HG02763 (cell line): ENCODE results near the gene ADAMTS6.

Experiments used
- ATAC-seq: cut with Tn5 transposase; IDR thresholded peaks from one replicate; pipeline ENCODE4 v1.9.1; 2021; ENCODE audit warnings: mild to moderate bottlenecking, moderate library complexity; ENCODE audit not compliant: unreplicated experiment

ADAMTS6 gene

DNA sequence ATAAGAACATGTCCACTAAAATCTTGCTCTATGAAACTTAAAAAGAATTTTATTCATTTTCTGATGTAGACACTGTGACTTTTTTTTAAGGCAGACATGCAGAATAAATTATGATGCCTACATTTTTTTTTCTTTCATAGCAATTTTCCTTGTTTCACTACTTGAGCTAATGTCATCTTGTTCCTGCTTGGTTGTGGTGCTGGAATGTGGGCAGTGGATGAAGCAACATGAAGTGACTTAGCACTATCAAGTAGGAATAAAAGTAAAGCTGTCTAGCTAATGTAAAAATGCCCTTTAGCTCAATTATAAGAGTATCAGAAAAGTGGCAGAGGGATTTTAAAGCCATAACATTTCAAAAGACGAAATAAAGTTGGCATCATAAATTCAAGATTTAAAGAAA is 191.0 kb downstream of the ADAMTS6 start:
- ATAC-seq: no peak

DNA sequence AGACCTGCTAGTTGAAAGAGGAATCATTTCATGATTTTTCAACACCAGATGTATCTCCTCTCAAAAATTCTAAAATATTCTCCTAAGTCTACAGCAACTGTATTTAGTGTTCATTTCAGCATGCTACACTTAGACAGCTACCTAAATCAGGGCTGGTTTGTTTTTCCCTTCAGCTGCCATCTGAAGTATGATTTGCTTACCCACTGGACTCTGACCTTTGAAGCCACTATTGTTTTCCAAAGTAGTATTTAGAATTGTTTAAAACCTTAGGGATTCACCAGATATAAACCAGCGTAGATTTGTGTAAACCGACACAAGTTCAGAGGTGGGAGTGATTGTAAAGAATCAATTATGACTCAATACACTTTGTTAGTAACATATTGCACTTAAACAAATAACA is 193.1 kb downstream of the ADAMTS6 start:
- no peak for ATAC-seq

DNA sequence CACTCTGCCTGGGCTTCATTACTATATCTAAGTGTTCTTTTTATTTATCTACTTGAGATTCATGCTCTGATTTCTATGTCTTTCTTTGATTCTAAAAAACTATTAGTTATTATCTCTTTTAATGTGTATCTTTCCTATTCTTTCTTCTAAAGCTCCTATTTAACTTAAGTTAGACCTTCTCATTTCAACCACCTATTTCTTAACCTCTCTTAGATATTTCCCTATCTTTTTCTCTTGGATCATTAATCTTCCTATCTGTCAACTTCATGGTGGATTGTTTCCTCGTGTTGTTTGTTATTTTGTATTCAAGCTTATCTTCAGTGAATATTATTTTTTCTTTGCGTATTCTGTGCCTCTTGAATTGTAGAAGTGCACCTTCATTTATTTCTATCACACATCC is 202.1 kb downstream of the ADAMTS6 start:
- no peak for ATAC-seq

DNA sequence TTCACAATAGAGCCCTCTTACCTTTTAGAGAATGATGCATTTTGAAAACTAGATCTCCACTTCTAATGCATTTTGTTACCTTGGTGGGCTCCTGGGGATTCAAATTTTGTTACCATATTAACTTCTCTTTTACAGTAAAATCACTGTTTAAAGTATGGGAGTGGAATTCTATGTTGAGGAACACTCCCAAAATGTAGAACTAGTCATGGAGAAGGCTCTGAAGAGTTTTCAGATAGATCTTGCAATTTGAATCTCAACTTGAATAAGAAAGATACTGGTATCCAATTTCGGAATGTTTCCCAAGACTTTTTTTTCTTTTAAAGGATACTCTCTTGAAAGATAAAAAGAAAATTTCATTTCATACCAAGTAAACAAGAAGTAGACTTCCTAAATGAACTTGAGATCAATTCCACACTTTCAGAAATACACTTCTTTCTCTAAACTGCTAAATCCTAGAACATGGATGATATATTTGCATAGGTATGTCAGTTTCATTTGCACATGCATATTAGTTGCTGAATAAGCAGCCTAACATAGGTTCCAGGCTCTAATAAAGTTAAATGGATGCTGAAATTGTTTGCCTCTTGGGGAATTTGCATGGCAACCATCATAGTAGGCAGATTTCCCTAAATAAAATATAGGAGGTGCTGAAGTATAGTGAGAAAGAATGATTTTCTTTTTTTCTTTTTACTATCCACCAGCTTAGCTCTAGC is 205.4 kb downstream of the ADAMTS6 start:
- no peak for ATAC-seq

- ATAC-seq: no peak
Measured at GRCh38 chr5:65271906-65272305, 209.8 kb downstream of the ADAMTS6 start.

GRCh38 chr5:65268525-65268924 is 213.2 kb downstream of the ADAMTS6 start:
- no peak for ATAC-seq

DNA sequence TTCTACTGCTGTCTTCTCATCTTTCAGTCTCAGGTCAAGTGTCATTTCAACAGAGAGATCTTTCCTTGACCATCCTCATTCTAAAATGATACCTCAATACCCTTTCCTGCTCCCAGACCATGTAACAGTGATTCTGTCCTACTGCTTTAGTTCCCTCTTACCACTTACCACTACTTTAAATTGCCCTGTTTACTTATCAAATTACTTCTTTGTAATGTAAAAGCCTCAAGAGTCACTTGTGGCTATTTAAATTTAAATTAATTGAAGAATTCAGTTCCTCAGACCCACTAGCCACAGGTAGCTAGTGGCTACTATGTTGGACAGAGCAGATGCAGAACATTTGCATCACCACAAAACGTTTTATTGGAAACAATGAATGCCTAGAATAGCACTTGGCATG is 217.3 kb downstream of the ADAMTS6 start:
- ATAC-seq: no peak

DNA sequence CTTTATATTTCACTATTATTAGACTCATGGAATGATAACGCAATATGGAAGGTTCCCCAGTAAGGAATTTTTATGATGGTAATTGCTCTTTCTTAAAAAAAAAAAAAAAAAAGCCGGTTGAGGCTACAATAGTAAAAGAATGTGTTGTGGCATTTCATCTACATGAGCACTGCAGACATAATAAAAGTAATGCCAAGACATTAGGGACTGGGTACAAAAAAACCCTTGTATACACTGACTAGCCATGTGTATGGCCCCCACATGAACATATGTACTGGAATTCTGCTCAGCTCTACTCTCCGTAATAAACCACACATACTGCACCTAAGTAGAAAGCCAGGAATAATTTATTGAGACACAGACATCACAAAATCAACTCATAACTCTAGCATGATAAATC is 218.4 kb downstream of the ADAMTS6 start:
- ATAC-seq: no peak

DNA sequence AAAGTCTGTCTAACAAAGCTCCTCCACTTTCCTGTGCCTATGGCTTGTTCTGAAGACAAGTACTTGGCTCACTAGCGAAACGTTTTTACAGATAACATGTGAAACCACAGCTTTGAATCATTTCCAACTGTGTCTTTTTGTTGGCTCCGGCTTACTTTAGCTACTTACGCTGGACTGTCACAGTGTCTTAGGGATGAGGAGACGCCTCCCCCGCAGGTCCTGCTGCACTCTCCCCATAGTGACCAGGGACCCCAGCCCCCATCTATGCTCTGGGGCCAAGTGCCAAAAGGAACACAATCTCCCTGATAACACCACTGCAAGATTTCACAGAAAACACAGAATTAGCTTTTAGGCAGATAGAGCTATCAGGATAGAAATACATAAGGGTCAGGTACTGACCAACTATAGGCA is 219.1 kb downstream of the ADAMTS6 start:
- no peak for ATAC-seq

- no peak for ATAC-seq
Measured at GRCh38 chr5:65262096-65262495, 219.6 kb downstream of the ADAMTS6 start.

- ATAC-seq: no peak
Measured at GRCh38 chr5:65261499-65261898, 220.2 kb downstream of the ADAMTS6 start.

DNA sequence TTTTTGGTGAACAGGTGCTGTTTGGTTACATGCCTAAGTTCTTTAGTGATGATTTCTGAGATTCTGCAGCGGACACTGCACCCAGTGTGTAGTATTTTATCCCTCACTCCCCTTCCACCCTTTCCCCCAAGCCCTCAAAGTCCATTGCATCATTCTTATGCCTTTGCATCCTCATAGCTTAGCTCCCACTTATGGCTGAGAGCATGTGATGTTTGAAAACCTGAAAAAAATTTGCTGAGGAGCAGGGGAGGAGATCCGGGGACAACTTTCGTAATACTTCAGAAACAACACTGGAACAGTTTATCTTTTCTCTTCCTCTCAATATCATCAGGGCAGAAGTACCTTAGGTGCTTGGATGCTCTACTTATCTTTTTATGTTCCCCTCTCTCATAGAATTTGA is 226.4 kb downstream of the ADAMTS6 start:
- no peak for ATAC-seq

GRCh38 chr5:65252977-65253376 is 228.7 kb downstream of the ADAMTS6 start:
- no peak for ATAC-seq

DNA sequence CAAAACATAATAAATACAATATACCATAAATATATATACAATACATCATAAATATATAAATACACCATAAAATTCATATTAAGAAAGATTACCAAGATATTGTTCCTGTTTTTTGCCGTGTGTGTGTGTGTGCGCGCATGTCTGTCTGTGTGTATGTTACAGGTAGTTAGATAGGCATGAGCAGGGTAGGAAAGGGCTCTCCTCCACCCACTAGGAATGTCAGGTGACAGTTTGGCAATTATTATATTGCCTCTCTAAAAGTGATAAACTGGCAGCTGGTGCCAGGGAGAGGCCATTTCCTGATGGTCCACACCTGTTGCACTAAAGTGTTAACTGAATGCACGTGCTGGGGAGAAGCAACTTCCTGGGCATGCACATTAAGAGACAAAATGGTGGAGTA is 232.8 kb downstream of the ADAMTS6 start:
- ATAC-seq: no peak

DNA sequence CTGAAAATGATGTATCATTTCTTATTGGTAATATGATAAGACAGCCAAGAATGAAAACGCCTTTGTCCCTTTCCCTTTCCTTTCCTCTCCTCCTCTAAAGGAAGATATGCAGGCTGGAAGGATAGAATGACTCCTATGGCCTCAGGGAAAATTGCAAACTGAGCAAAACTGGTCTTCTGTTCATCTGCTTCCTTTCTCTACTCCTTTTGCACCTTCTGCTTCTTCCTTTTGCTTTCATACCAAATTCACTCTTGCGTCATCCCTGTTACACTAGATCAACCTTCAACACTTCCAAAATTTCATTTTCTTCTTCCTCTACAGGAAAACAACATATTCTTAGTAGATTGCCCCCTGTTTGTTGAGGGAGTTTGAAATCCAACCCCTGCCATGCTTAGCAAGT is 234.1 kb downstream of the ADAMTS6 start:
- ATAC-seq: no peak

GRCh38 chr5:65246741-65247140 is 235.0 kb downstream of the ADAMTS6 start:
- no peak for ATAC-seq

DNA sequence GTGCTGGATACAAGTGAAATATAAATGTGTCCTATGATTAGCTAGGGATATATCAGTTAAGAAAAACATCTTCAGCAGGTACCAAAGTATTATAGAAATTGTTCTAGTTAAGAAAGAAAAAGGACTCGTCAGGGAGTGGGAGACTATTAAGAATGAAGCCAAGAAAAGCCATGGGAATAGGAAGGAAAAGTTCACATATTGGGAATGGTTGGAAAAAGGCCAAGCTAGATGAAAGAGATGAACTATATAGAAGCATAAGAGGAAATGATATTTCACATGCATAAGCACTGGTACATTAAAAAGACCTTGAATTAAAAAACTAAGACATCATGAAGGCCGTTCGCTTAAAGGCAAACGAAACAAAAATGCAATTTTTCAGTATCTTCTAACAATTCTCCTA is 237.7 kb downstream of the ADAMTS6 start:
- ATAC-seq: no peak

- no peak for ATAC-seq
Measured at GRCh38 chr5:65243161-65243560, 238.6 kb downstream of the ADAMTS6 start.

DNA sequence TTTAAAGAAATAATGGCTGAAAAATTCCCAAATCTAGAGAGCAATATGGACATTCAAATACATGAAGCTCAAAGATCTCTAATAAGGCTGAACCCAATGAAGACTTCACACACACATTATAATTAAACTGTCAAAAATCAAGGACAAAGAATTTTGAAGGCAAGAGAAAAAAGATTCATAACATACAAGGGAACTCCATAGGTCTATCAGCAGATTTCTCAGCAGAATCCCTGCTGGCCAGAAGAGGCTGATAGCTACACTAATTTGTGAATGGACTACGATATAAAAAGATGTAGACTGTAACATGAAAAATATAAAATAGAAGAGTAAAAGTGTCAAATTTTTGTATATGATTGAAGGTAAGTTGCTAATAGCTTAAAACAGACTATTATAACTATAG is 251.9 kb downstream of the ADAMTS6 start:
- no peak for ATAC-seq

- ATAC-seq: no peak
Measured at GRCh38 chr5:65213921-65214525, 267.7 kb downstream of the ADAMTS6 start.

GRCh38 chr5:65209341-65209740 is 272.4 kb downstream of the ADAMTS6 start:
- no peak for ATAC-seq

GRCh38 chr5:65204966-65205365 is 276.8 kb downstream of the ADAMTS6 start:
- no peak for ATAC-seq

DNA sequence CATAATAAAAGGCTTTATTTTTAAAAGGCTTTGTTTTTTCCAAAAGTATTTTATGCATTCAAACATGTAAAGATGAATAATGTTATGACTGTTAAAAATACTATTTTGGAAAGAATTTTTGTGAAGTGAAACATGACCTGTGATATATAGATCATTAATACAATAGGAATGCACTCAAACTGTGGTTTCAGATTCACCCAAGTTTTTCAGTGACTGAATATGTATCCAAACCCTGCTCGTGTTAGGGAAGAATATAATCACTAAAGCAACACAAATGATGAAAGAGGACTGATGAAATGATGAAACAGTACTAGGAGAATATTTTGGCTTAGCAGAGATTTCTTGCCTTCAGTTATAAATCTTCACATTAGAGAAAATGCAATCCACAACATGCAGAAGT is 278.0 kb downstream of the ADAMTS6 start:
- no peak for ATAC-seq
